ENCODE data around the gene FAM184A.

- TF ChIP-seq CTCF (IDR thresholded peaks at IDR 0.05) (no peak), POLR2AphosphoS5 (IDR thresholded peaks at IDR 0.05; ENCODE audit: insufficient read depth in 1 of 2, low read depth in 1 of 2) (no peak)
These were observed 38.3 kb upstream of the FAM184A start for GRCh38 chr6:119116712-119117281.
